T follicular helper cell (primary cell): ENCODE data around the gene PPARD.
"Not testable (repeated sequence)": the region's sequence is repeated elsewhere in the genome, so short reads cannot be mapped to it uniquely, and the experiment has no call there.

Experiments
- DNase-seq: peaks from one replicate; pipeline ENCODE4 v3.0.0-alpha.2; 2020; ENCODE audit warnings: low read depth
- total RNA-seq, 2 experiments: gene quantifications; one replicate each; lab custom pipeline; 2026; lab: John Stamatoyannopoulos, UW

Gene PPARD
- 17.5 to 30.2 reads per million in 2 experiments for total RNA-seq

- peak; percentile 96 for DNase-seq
These were observed at the start of gene PPARD for GRCh38 chr6:35342258-35343091. Gene PPARD, plus strand, starts transcription at chr6:35342558. Its CDS starts 68,530 bp downstream, at chr6:35411088.

DNA sequence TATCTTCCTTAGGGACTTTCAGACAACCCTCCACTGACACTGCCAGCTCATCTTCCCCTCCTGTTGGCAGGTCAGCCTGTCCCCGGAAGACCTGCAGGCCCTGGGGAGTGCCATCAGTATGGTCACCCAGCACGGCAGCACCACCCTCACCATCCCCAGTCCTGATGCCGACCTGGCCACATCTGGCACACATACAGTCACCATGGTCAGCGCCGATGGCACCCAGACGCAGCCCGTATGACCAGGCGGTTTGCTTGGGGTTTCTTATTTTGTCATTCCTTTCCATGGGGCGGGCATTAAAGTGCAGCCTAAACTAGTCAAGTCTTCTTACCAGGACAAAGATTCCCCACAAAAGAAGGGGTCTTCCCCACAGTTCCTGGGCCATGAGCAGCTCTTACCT is 48.7 kb upstream of the PPARD start:
- no peak for DNase-seq

GRCh38 chr6:35294308-35294945 is 47.9 kb upstream of the PPARD start:
- DNase-seq = peak; percentile 44

DNA sequence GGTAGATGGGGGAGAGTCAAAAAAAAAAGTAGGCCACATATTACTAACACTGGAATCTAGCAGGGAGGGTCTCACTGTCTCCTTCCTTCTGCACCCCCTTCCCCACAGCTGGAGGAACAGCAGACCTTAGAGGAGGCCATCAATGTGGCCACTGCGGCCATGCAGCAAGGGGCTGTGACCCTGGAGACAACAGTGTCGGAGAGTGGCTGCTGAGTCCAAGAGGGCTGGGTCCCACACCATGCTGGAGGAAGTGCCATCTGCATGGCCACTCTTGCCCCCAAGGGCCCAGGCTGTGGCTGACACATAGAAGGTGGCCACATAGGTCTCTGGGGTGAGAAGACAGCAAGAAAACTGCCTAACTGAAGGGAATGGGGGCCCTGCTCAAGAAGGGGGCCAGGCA is 47.3 kb upstream of the PPARD start:
- DNase-seq = no peak

DNA sequence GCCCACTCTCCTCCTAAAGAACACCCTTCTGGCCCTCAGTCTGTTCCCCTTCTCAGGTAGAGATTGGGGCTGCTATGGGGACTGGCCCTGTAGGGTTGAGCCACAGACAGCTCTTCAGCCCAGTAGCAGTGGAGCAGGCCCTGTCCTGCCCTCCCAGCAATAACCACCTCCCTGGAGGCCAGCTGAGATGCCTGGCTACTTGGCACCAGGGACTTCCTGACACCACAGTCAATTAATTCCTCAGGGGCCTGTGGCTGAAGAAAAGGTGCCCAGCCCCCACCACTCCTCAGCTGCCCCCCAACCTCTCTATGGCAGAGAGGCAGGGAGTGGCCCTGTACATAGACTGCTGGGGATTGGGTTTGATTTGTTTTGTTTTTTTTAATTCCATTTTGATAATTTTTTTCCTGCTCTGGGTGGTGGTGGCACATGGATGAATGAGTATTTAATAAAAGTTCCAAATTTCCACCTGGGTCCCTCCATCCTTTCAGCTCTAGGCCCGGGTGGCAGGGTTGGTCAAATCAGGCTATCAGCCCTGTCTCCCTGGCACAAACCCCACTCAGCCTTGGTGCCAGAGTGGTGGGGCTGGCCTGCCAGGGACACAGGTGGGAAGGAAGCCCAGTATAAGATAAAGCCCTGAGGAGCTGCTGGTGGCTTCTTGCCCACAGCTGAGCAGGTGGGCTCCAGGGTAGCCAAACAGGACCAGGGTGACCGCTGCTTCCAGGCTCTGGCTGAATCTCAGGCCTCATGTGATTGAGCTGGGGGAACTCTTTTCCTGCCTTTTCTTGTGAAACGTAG is 46.6 kb upstream of the PPARD start:
- DNase-seq = no peak

DNA sequence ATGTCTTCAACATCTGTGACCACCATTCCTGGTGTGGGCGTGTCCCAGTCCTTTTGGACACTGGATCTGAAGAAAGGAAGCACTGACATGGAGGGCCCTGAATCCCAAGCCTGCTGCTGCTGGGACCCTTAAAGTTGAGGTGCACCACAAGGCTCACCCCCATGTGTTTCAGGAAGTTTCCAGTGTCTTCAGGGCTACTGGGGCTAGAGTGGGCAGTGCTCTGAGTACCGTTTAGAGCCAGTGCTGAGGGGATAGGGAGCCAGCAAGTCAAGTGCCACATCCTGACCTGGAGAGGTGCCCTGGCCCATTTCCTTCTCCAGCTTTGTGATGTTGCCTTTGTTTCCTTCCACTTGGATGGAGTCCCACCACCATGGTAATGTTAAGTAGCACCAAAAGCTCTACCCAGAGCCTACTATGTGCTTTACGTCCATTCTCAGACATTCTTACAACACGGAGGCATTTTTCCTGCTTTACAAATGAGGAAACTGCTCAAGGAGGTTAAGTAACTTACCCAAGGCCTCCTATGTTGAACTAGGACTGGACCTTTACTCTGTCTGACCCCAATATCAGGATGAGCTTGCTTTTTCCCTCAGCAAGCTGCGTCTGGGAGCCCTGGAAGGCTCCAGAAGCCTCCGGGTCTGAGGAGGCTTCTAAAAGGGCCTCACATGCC is 45.3 kb upstream of the PPARD start:
- no peak for DNase-seq

- peak; percentile 82 for DNase-seq
These were observed 44.5 kb upstream of the PPARD start, which contains the start of gene DEF6 for GRCh38 chr6:35297601-35298481. Gene DEF6, plus strand, starts transcription at chr6:35297818. Its CDS starts 39 bp downstream, at chr6:35297857.

DNA sequence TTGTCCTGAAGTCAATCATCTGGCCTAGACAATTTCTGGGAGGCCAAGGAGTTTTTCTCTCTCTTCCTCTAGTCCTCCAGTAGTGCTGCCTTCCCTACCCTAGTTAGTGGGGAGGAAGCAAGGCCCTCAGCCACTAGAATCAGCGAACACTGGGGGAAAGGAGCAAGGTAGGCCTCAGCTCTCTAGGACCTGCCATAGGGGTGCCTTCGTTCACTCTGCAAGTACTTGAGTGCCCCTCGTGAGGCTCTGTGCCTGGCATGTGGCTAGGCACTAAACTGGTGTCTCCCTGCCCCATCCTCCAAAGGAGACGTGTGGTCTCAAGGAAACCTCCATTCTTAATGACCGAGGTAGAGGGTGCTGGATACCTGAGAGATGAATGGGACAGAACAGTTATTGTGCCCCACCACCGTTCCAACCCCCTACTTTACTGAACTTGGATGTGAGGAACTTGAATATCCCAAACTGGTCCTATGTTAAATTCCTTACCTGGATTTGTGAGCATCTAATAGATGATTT is 43.7 kb upstream of the PPARD start:
- DNase-seq = no peak

DNA sequence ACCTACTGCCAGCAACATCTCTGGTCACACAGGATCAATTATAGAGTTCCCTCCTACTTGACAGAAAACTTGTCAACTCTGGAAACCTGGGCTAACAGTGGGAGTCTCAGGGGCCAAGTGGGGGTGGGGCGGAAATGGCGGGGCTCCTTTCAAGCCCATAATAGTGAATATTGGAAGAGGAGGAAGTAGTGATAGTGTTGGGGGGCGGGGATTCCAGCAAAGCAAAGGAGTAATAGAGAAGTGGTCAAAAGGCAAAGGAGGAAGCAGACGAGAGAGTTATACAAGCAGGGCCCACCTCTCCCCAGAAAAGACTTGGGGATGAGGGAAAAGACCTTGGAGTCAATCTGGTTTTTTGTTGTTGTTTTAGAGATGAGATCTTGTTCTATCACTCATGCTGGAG is 42.7 kb upstream of the PPARD start:
- DNase-seq = no peak

- DNase-seq = no peak
These were observed 41.5 kb upstream of the PPARD start for GRCh38 chr6:35300848-35301247.

- peak; percentile 80 for DNase-seq
These were observed 39.6 kb upstream of the PPARD start for GRCh38 chr6:35302604-35303241.

DNA sequence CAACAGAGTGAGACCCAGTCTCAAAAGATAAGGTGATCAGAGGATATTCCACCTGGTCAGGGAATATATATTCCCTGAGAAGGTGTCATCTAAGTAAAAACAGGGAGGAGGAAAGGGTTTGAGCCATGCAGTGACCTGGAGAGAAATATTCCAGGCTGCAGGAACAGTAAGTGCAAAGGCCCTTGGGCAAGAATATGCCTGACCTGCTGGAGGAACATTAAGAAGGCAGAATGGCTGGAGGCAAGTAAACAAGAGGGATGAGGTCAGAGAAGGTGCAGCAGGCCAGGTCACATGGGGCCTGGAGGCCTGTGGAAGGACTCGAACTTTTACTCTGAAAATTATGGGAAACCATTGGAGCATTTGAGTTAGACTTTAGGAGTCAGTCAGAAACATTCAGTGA is 38.1 kb upstream of the PPARD start:
- no peak for DNase-seq

DNA sequence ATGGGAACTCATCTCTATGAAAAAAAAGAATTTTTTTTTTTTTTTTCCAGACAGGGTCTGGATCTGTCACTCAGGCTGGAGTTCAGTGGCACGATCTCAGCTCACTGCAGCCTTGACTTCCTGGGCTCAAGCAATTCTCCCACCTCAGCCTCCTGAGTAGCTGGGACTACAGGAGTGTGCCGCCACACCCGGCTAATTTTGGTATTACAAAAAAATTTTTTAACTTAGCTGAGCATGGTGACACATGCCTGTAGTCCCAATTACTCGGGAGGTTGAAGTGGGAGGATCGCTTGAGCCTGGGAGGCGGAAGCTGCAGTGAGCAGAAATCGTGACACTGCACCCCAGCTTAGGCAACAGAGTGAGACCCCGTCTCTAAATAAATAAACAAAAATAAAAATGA is 37.2 kb upstream of the PPARD start:
- no peak for DNase-seq

GRCh38 chr6:35307138-35307537 is 35.2 kb upstream of the PPARD start:
- DNase-seq = not testable (repeated sequence)

DNA sequence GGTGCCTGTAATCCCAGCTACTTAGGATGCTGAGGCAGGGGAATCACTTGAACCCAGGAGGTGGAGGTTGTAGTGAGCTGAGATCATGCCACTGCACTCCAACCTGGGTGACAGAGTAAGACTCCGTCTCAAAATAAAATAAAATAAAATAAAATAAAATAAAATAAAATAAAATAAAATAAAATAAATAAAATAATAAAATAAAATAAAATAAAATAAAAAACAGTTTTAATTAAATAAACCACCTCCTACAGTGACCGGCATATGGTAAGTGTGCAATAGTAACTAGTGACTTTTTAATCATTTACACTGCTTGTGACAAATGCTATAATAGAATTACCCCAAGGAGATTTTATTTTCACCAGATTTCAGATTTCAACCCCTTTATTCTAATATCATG is 33.8 kb upstream of the PPARD start:
- DNase-seq = not testable (repeated sequence)

- no peak for DNase-seq
These were observed 32.6 kb upstream of the PPARD start for GRCh38 chr6:35309611-35310264.

DNA sequence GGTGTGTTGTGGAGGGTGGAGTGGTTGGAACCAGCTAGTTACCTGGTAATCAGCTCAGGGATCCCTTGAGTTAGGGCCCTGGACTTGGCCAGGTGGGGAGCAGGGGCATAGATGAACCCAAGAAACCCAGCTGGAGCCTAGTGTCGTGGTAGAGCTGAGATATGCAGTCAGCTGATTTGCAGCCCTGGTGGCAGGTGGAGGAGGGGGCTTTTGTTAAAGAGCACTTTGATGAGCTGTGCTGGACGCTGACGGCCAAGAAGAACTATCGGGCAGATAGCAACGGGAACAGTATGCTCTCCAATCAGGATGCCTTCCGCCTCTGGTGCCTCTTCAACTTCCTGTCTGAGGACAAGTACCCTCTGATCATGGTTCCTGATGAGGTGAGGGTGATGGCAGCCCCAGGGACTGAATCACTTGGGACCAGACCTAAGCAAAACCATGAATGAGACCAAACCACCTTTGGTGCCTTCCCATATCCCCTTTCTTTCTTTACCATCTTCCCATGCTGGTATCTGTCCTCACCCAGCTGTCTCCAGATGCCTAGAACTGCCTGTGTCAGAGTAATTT is 32.0 kb upstream of the PPARD start:
- DNase-seq = no peak

DNA sequence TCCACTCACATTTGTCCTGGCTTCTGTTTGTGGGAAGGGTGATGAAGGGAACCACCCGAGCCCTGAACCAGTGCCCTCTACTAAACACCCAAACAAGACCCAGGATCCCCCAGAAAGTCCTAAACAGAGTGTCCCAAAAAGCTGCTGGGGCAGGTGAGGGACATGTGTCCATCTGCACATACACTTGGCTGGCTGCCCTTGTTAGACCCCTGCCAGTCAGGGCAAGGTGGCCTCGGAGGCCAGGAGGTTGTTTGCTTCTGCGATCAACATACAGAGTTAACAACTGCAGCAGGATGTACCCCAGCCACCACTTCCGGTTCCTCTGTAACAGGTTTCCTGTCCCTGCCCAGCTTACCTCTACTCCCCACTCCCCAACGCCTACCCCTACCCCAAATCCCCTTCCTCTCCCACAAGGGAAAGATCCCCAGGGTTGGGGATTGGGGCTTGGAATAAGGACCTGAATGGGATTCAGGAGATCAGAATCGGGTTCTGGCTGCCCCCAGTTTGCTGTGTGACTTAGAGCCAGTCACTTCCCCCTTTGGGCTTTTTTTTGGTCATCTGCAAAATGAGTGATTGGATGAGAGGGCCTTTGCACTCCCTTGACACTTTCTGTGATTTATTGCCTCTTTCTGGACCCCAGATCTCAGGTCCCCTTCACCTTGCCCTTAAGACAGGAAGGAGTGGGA is 30.8 kb upstream of the PPARD start:
- peak; percentile 39 for DNase-seq
